Retinal pigment epithelial cell (primary cell): Measurements from ENCODE around the gene ARGLU1.

Source experiments
- DNase-seq: peaks from one replicate; pipeline ENCODE4 v3.0.0-alpha.2; 2010; ENCODE audit warnings: low read depth
- H3K4me3 ChIP-seq: 2 replicates; pipeline ENCODE4 v1.5.1; 2011; ENCODE audit warnings: mild to moderate bottlenecking, low read length, control low read depth, moderate library complexity
- TF ChIP-seq, protein P1 (sequence below): conservative IDR thresholded peaks from 2 replicates; pipeline ENCODE4 v1.5.1; 2011; ENCODE audit warnings: low read depth, low read length, control low read depth, inconsistent platforms

The ARGLU1 gene

GRCh38 chr13:106587787-106588186 lies 19.9 kb upstream of the ARGLU1 start:
- no peak for DNase-seq
- TF ChIP-seq, protein P1, sequence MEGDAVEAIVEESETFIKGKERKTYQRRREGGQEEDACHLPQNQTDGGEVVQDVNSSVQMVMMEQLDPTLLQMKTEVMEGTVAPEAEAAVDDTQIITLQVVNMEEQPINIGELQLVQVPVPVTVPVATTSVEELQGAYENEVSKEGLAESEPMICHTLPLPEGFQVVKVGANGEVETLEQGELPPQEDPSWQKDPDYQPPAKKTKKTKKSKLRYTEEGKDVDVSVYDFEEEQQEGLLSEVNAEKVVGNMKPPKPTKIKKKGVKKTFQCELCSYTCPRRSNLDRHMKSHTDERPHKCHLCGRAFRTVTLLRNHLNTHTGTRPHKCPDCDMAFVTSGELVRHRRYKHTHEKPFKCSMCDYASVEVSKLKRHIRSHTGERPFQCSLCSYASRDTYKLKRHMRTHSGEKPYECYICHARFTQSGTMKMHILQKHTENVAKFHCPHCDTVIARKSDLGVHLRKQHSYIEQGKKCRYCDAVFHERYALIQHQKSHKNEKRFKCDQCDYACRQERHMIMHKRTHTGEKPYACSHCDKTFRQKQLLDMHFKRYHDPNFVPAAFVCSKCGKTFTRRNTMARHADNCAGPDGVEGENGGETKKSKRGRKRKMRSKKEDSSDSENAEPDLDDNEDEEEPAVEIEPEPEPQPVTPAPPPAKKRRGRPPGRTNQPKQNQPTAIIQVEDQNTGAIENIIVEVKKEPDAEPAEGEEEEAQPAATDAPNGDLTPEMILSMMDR = no peak
- no peak overlapping the region for H3K4me3 ChIP-seq

GRCh38 chr13:106586648-106587166 lies 18.8 kb upstream of the ARGLU1 start:
- H3K4me3 ChIP-seq = no peak overlapping the region
- TF ChIP-seq, protein P1 = no peak
- DNase-seq = no peak

DNA sequence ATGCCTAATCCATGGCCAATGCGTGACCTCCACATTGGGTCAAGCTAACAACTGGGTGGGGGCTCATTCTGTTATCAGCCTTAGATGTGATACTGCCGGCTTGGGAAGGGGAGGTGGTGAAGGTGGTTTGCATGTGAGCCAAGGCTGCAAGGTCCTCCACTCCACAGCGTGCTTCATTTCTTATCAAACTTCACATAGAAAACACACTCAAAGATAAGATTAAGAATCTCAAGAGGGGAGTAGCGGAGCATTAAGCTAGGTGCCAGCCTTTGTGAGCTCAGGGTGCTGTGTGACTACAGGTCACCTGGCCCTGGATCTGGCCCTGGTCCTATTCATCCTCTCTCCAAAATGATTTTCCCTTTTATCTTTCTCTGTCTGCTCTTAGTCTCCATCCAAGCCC lies 13.3 kb upstream of the ARGLU1 start:
- DNase-seq = no peak
- no peak overlapping the region for H3K4me3 ChIP-seq
- TF ChIP-seq, protein P1 = no peak

GRCh38 chr13:106575896-106576295 lies 8.0 kb upstream of the ARGLU1 start:
- DNase-seq = no peak
- H3K4me3 ChIP-seq = no peak overlapping the region
- TF ChIP-seq, protein P1 = no peak

GRCh38 chr13:106573868-106574267 lies 5.9 kb upstream of the ARGLU1 start:
- TF ChIP-seq, protein P1 = no peak
- DNase-seq = no peak
- no peak overlapping the region for H3K4me3 ChIP-seq

GRCh38 chr13:106573284-106573846 lies 5.4 kb upstream of the ARGLU1 start:
- no peak for DNase-seq
- TF ChIP-seq, protein P1 = no peak
- no peak overlapping the region for H3K4me3 ChIP-seq

GRCh38 chr13:106570299-106570852 lies 2.4 kb upstream of the ARGLU1 start:
- peak; percentile 54 for DNase-seq
- no peak overlapping the region for H3K4me3 ChIP-seq
- TF ChIP-seq, protein P1 = no peak
